SK-N-SH (cell line): ENCODE data around the gene A2M.

Source experiments
- EZH2phosphoT487 ChIP-seq: fragments of 200-600 bp; sonication (generic); IDR thresholded peaks from 2 replicates; pipeline ENCODE4 v1.6.1; 2017; ENCODE audit warnings: low read depth, mixed run types, mild to moderate bottlenecking, antibody characterized with exemption, moderate library complexity, borderline replicate concordance
- GATA2 ChIP-seq: sonication (generic); formaldehyde crosslinking; IDR thresholded peaks from 2 replicates; pipeline ENCODE4 v1.5.0; 2020; ENCODE audit warnings: mild to moderate bottlenecking, missing genetic modification reagents
- NRF1 ChIP-seq: IDR thresholded peaks from 2 replicates; pipeline ENCODE4 v1.6.1; 2012; ENCODE audit warnings: low read depth, mild to moderate bottlenecking, low read length
- POLR2AphosphoS5 ChIP-seq: IDR thresholded peaks from 2 replicates; pipeline ENCODE4 v1.6.1; 2012; ENCODE audit warnings: low read depth, low read length
- RAD21 ChIP-seq: IDR thresholded peaks from 2 replicates; pipeline ENCODE4 v1.6.1; 2012; ENCODE audit warnings: mild to moderate bottlenecking, low read length
- RCOR1 ChIP-seq: fragments of 150-350 bp; IDR thresholded peaks from 2 replicates; pipeline ENCODE4 v1.6.1; 2017; ENCODE audit warnings: antibody characterized with exemption, low read length
- RFX5 ChIP-seq: IDR thresholded peaks from 2 replicates; pipeline ENCODE4 v1.6.1; 2012; ENCODE audit warnings: mild to moderate bottlenecking, improper control_type of control experiment, low read length
- SMC3 ChIP-seq: IDR thresholded peaks from 2 replicates; pipeline ENCODE4 v1.6.1; 2012; ENCODE audit warnings: low read depth, low read length, improper control_type of control experiment
- TF ChIP-seq, protein P1 (sequence below): IDR thresholded peaks from 2 replicates; pipeline ENCODE4 v1.4.0; 2012; ENCODE audit warnings: low read depth, borderline replicate concordance
- TF ChIP-seq, protein P2 (sequence below): IDR thresholded peaks from 2 replicates; pipeline ENCODE4; 2012
- TF ChIP-seq, protein P3 (sequence below): fragments of 200-600 bp; sonication (generic); IDR thresholded peaks from 2 replicates; pipeline ENCODE4 v1.6.1; 2017; ENCODE audit warnings: antibody characterized with exemption, mild to moderate bottlenecking, moderate library complexity
- TF ChIP-seq, protein P4 (sequence below): IDR thresholded peaks from 2 replicates; pipeline ENCODE4 v1.4.0; 2012; ENCODE audit warnings: low read depth, borderline replicate concordance
- TF ChIP-seq, protein P5 (sequence below): IDR thresholded peaks from 2 replicates; pipeline ENCODE4 v1.4.0; 2012; ENCODE audit warnings: low read depth

DNA sequence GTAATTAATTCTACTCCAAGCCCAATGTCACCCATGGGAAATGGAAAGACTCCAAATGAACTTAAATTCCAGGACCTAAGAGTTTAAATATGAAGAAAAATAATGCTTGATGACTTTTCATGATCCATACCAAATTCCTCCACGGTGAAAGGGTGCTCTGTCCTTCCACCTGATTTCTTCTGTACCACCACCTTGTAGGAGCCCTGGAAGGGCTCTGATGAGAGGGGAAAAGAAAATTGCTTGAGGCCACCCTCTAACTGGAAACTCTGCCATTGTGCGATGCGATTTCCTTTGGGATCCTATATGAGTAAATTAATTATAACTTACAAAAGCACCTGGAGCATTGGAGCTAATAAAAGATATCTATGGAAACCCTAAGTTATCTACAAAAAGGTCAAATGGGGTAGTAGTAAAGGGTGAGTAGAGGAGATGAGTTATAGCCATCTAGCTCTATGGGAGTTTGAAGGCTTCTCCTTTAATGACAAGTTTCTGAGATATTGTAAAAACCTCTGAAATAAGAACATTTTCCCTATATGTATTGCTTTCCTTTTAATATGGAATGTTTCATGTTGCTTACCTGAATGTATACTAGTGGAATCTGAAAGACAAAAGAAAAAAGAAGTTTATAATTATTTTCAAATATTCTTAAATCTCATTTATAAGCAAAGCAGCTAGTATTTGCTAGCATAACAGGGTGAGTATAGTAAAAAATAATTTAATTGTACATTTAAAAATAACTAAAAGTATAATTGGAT lies 5.8 kb downstream of the A2M start:
- no peak for TF ChIP-seq EZH2phosphoT487
- TF ChIP-seq, protein P1, sequence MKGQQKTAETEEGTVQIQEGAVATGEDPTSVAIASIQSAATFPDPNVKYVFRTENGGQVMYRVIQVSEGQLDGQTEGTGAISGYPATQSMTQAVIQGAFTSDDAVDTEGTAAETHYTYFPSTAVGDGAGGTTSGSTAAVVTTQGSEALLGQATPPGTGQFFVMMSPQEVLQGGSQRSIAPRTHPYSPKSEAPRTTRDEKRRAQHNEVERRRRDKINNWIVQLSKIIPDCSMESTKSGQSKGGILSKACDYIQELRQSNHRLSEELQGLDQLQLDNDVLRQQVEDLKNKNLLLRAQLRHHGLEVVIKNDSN = no peak
- TF ChIP-seq, protein P2, sequence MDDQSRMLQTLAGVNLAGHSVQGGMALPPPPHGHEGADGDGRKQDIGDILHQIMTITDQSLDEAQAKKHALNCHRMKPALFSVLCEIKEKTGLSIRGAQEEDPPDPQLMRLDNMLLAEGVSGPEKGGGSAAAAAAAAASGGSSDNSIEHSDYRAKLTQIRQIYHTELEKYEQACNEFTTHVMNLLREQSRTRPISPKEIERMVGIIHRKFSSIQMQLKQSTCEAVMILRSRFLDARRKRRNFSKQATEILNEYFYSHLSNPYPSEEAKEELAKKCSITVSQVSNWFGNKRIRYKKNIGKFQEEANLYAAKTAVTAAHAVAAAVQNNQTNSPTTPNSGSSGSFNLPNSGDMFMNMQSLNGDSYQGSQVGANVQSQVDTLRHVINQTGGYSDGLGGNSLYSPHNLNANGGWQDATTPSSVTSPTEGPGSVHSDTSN = no peak
- TF ChIP-seq GATA2 (CRISPR knock-in tag) = no peak
- TF ChIP-seq, protein P3, sequence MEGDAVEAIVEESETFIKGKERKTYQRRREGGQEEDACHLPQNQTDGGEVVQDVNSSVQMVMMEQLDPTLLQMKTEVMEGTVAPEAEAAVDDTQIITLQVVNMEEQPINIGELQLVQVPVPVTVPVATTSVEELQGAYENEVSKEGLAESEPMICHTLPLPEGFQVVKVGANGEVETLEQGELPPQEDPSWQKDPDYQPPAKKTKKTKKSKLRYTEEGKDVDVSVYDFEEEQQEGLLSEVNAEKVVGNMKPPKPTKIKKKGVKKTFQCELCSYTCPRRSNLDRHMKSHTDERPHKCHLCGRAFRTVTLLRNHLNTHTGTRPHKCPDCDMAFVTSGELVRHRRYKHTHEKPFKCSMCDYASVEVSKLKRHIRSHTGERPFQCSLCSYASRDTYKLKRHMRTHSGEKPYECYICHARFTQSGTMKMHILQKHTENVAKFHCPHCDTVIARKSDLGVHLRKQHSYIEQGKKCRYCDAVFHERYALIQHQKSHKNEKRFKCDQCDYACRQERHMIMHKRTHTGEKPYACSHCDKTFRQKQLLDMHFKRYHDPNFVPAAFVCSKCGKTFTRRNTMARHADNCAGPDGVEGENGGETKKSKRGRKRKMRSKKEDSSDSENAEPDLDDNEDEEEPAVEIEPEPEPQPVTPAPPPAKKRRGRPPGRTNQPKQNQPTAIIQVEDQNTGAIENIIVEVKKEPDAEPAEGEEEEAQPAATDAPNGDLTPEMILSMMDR = no peak
- TF ChIP-seq, protein P4, sequence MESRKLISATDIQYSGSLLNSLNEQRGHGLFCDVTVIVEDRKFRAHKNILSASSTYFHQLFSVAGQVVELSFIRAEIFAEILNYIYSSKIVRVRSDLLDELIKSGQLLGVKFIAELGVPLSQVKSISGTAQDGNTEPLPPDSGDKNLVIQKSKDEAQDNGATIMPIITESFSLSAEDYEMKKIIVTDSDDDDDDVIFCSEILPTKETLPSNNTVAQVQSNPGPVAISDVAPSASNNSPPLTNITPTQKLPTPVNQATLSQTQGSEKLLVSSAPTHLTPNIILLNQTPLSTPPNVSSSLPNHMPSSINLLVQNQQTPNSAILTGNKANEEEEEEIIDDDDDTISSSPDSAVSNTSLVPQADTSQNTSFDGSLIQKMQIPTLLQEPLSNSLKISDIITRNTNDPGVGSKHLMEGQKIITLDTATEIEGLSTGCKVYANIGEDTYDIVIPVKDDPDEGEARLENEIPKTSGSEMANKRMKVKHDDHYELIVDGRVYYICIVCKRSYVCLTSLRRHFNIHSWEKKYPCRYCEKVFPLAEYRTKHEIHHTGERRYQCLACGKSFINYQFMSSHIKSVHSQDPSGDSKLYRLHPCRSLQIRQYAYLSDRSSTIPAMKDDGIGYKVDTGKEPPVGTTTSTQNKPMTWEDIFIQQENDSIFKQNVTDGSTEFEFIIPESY = no peak
- no peak for TF ChIP-seq RFX5
- TF ChIP-seq RCOR1 = no peak
- TF ChIP-seq POLR2AphosphoS5 = no peak
- TF ChIP-seq RAD21 = no peak
- TF ChIP-seq NRF1 = no peak
- no peak for TF ChIP-seq SMC3
- TF ChIP-seq, protein P5, sequence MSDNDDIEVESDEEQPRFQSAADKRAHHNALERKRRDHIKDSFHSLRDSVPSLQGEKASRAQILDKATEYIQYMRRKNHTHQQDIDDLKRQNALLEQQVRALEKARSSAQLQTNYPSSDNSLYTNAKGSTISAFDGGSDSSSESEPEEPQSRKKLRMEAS = no peak
